HCT116 (cell line): Measurements from ENCODE around the gene FAAH2. TPM values are rescaled to one million over a fixed set of nuclear protein-coding genes. Genes with fewer than 3 reads are reported as not detected.
"Not testable (repeated sequence)": the region's sequence is repeated elsewhere in the genome, so short reads cannot be mapped to it uniquely, and the experiment has no call there.

ENCODE experiments used
- ATAC-seq: fragments of 200-7000 bp; cut with Tn5 transposase; 2 replicates; pipeline ENCODE4 v1.9.1; 2020; ENCODE audit warnings: mild to moderate bottlenecking, moderate library complexity
- BruUV-seq: library from RNA; stranded (reverse); fragments of 400-500 nt; replicated peaks from 2 replicates; lab custom pipeline; 2021; lab: Mats Ljungman, UMichigan
- CTCF ChIA-PET: fragments of 300-600 bp; sonication (Branson Sonifier 250); formaldehyde crosslinking; loops from one replicate; lab custom pipeline; 2021; ENCODE audit warnings: antibody characterized with exemption; lab: Charles Lee
- POLR2A ChIA-PET: fragments of 300-600, 350-600 bp; sonication (Branson Sonifier 250); formaldehyde crosslinking; loops from one replicate; lab custom pipeline; 2021; ENCODE audit warnings: antibody characterized with exemption; lab: Charles Lee
- RAD21 ChIA-PET, 2 experiments: fragments of 300-600 bp; sonication (Branson Sonifier 250); formaldehyde crosslinking; loops; one replicate each; lab custom pipeline; 2023; ENCODE audit warnings: low total read pairs in 2 of 2; ENCODE audit not compliant: uncharacterized antibody in 2 of 2, unreplicated experiment in 2 of 2, low non-redundant PET in 1 of 2; lab: Charles Lee
- DNase-seq: peaks from one replicate; pipeline ENCODE4 v3.0.0-alpha.2; 2010; ENCODE audit warnings: low read depth, low spot score
- H2AFZ ChIP-seq: fragments of 200-600 bp; shearing (Covaris generic), sonication (generic); 2 replicates; pipeline ENCODE4 v1.6.1; 2017; ENCODE audit warnings: low read depth, mixed run types, mixed read lengths, antibody characterized with exemption, low read length; ENCODE audit not compliant: poor library complexity, severe bottlenecking
- H3K27ac ChIP-seq: 2 replicates; pipeline ENCODE4 v1.5.1; 2012; ENCODE audit warnings: low read depth, low read length
- H3K27me3 ChIP-seq: fragments of 200-600 bp; sonication (generic); 2 replicates; pipeline ENCODE4 v1.6.1; 2016; ENCODE audit warnings: mixed run types, low read length, mixed read lengths; ENCODE audit not compliant: insufficient read depth
- H3K36me3 ChIP-seq, 2 experiments: fragments of 200-500 bp in 1 of 2; fragments of 200-600 bp in 1 of 2; sonication (Bioruptor generic) in 1 of 2; sonication (generic) in 1 of 2; 2 replicates each; pipeline versions ENCODE4 v1.5.1 to v1.6.1; 2014 to 2016; ENCODE audit warnings: low read length in 2 of 2, inconsistent platforms in 1 of 2, mixed read lengths in 1 of 2, mixed run types in 1 of 2; ENCODE audit not compliant: insufficient read depth in 2 of 2, control insufficient read depth in 1 of 2
- H3K4me1 ChIP-seq, 2 experiments: fragments of 200-600 bp in 1 of 2; sonication (generic) in 1 of 2; 2 replicates each; pipeline versions ENCODE4 v1.5.1 to v1.6.1; 2012 to 2017; ENCODE audit warnings: low read length in 2 of 2, inconsistent platforms in 1 of 2, mild to moderate bottlenecking in 1 of 2, mixed read lengths in 1 of 2, mixed run types in 1 of 2, moderate library complexity in 1 of 2; ENCODE audit not compliant: insufficient read depth in 2 of 2, control insufficient read depth in 1 of 2
- H3K4me2 ChIP-seq: fragments of 200-600 bp; sonication (generic); 2 replicates; pipeline ENCODE4 v1.6.1; 2017; ENCODE audit warnings: mixed run types, low read length, mixed read lengths
- H3K4me3 ChIP-seq, 2 experiments: fragments of 200-600 bp in 1 of 2; sonication (generic) in 1 of 2; replicated peaks in 1 of 2; 2 replicates each; pipeline ENCODE4 v1.5.1; 2011 to 2016; ENCODE audit warnings: low read length in 2 of 2, control low read depth in 1 of 2, low read depth in 1 of 2, mild to moderate bottlenecking in 1 of 2, mixed read lengths in 1 of 2, mixed run types in 1 of 2
- H3K79me2 ChIP-seq: fragments of 200-600 bp; sonication (generic); 2 replicates; pipeline ENCODE4 v1.6.1; 2017; ENCODE audit warnings: mild to moderate bottlenecking, mixed run types, low read length, moderate library complexity, mixed read lengths; ENCODE audit not compliant: insufficient read depth
- H3K9ac ChIP-seq: fragments of 200-600 bp; sonication (generic); 2 replicates; pipeline ENCODE4 v1.6.1; 2016; ENCODE audit warnings: low read length, mixed read lengths
- H3K9me2 ChIP-seq: fragments of 200-600 bp; sonication (generic), shearing (Covaris generic); 2 replicates; pipeline ENCODE4 v1.6.1; 2017; ENCODE audit warnings: mixed run types, mild to moderate bottlenecking, moderate library complexity; ENCODE audit not compliant: insufficient read depth
- H3K9me3 ChIP-seq, 2 experiments: fragments of 200-500 bp in 1 of 2; fragments of 200-600 bp in 1 of 2; sonication (Bioruptor generic) in 1 of 2; sonication (generic) in 1 of 2; 2 replicates each; pipeline ENCODE4 v1.6.1; 2014 to 2017; ENCODE audit warnings: low read length in 2 of 2, mixed read lengths in 2 of 2, inconsistent platforms in 1 of 2, low read depth in 1 of 2, mild to moderate bottlenecking in 1 of 2, mixed run types in 1 of 2, moderate library complexity in 1 of 2; ENCODE audit not compliant: control insufficient read depth in 1 of 2, insufficient read depth in 1 of 2
- H4K20me1 ChIP-seq: fragments of 200-600 bp; sonication (generic), shearing (Covaris generic); 2 replicates; pipeline ENCODE4 v1.6.1; 2017; ENCODE audit warnings: mixed run types, mild to moderate bottlenecking, moderate library complexity; ENCODE audit not compliant: insufficient read depth
- ATF3 ChIP-seq: IDR thresholded peaks from 2 replicates; pipeline ENCODE4 v1.6.1; 2012
- CEBPB ChIP-seq: IDR thresholded peaks from 2 replicates; pipeline ENCODE4 v1.6.1; 2012; ENCODE audit warnings: low read depth
- CTCF ChIP-seq, 3 experiments: fragments of 200-600 bp in 1 of 3; sonication (generic) in 1 of 3; IDR thresholded peaks in 2 of 3; conservative IDR thresholded peaks in 1 of 3; 2 replicates each; pipeline ENCODE4 v1.5.1; 2012 to 2017; ENCODE audit warnings: low read depth in 2 of 3, low read length in 2 of 3, antibody characterized with exemption in 1 of 3, borderline replicate concordance in 1 of 3, control low read depth in 1 of 3, mild to moderate bottlenecking in 1 of 3, mixed read lengths in 1 of 3, mixed run types in 1 of 3, moderate library complexity in 1 of 3; ENCODE audit not compliant: insufficient read depth in 1 of 3
- POLR2AphosphoS5 ChIP-seq: IDR thresholded peaks from 2 replicates; pipeline ENCODE4 v1.6.1; 2011; ENCODE audit warnings: mild to moderate bottlenecking, low read depth, low read length, moderate library complexity
- SIN3A ChIP-seq: IDR thresholded peaks from 2 replicates; pipeline ENCODE4 v1.6.1; 2012; ENCODE audit warnings: low read depth
- YY1 ChIP-seq: IDR thresholded peaks from 2 replicates; pipeline ENCODE4 v1.6.1; 2011; ENCODE audit warnings: low read length, low read depth, moderate library complexity, mild to moderate bottlenecking; ENCODE audit not compliant: insufficient replicate concordance; ENCODE audit errors: extremely low read depth
- ZFX ChIP-seq: fragments of 450-650 bp; IDR thresholded peaks from 2 replicates; pipeline ENCODE4 v1.6.1; 2017
- intact Hi-C: fragments of 100-400 bp; cut with micrococcal nuclease; formaldehyde crosslinking; loops from 2 replicates; pipeline ENCODE4 v1.10.0; 2022
- total RNA-seq: library from RNA; stranded (reverse); gene quantifications from one replicate; pipeline ENCODE4 v1.2.1, GENCODE V29; 2021; ENCODE audit not compliant: unreplicated experiment

The FAAH2 gene
- total RNA-seq, 1 experiment from 2014 or later, result 6.1 TPM

DNA sequence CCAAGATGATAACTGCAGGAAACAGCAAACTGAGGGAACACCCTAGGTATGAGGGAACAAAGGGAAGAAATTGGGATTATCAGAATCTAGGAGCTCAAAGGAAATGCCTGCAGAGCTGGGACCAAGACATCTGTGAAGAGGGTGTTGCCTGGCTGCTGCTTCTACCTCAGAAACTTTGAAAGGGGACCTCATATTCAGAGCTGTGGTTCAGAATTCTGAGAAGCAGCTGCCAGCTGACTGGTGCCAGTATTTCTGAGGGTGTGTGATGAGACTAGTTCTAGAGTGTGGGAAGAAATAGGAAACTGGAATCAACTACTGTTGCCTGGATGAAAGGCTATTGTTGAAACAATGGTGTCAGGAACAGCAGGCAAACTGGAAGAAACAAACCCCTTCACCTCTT is 8.5 kb downstream of the FAAH2 start:
- intact Hi-C loops, result no loop called here

GRCh38 chrX:57295679-57296078 is 9.2 kb downstream of the FAAH2 start:
- H3K4me1 ChIP-seq, H3K79me2 ChIP-seq, H3K4me2 ChIP-seq, RAD21 ChIA-PET, H3K9me3 ChIP-seq, DNase-seq, H3K27ac ChIP-seq, H3K27me3 ChIP-seq, H2AFZ ChIP-seq, H3K36me3 ChIP-seq, intact Hi-C loops, CTCF ChIA-PET, H3K9me2 ChIP-seq, POLR2A ChIA-PET, H4K20me1 ChIP-seq, H3K4me3 ChIP-seq, H3K9ac ChIP-seq, ATAC-seq, BruUV-seq: not testable (repeated sequence)

More for the DNA sequence above, 8.5 kb downstream of the FAAH2 start:
- H3K9me3 ChIP-seq, result no peaks in the 10 kb centered on the region
- no peak overlapping the region for H2AFZ ChIP-seq
- ATAC-seq (no peak), DNase-seq (no peak)
- no peak overlapping the region for H3K27ac ChIP-seq
- H3K79me2 ChIP-seq, result no peaks in the 10 kb centered on the region
- POLR2A ChIA-PET, result no interaction called here
- H3K27me3 ChIP-seq, result no peaks in the 10 kb centered on the region
- no peaks in the 10 kb centered on the region for H3K9me2 ChIP-seq
- no peaks in the 10 kb centered on the region for H4K20me1 ChIP-seq
- BruUV-seq, result no TSS peak
- no peaks in the 10 kb centered on the region for H3K4me1 ChIP-seq
- RAD21 ChIA-PET, result no interaction called here
- no peaks in the 10 kb centered on the region for H3K36me3 ChIP-seq
- CTCF ChIA-PET, result no interaction called here
- H3K4me2 ChIP-seq, result no peak overlapping the region
- H3K4me3 ChIP-seq, result no peak overlapping the region
- TF ChIP-seq YY1 (no peak), CTCF (IDR thresholded peaks at IDR 0.05 in 2 of 3, conservative IDR thresholded peaks at IDR 0.05 in 1 of 3; ENCODE audit: borderline replicate concordance in 1 of 3, insufficient read depth in 1 of 3, low read depth in 2 of 3, low read length in 2 of 3) (no peak), POLR2AphosphoS5 (no peak), CEBPB (no peak), SIN3A (no peak), ATF3 (no peak), ZFX (no peak)
- no peak overlapping the region for H3K9ac ChIP-seq
